ENCODE measurements around the gene STAG1. TPM values are rescaled to one million over a fixed set of nuclear protein-coding genes. Genes with fewer than 3 reads are reported as not detected.

The STAG1 gene
- total RNA-seq, 4 donors from 2014 or later = 39.3 to 53.3 (median 51.3) TPM

- Histone ChIP-seq H3K36me3 (no peaks in the 10 kb centered on the region), H3K4me3 (no peak overlapping the region), H3K9me3 (no peaks in the 10 kb centered on the region), H3K27ac (no peak overlapping the region), H3K4me1 (peaks cover 0 to 41% (median 0%) of the 10 kb centered on the region in 3 donors), H3K27me3 (no peaks in the 10 kb centered on the region)
- no peak for TF ChIP-seq POLR2A (IDR thresholded peaks at IDR 0.05)
- no peak for TF ChIP-seq EP300 (IDR thresholded peaks at IDR 0.05)
- TF ChIP-seq, protein P1, sequence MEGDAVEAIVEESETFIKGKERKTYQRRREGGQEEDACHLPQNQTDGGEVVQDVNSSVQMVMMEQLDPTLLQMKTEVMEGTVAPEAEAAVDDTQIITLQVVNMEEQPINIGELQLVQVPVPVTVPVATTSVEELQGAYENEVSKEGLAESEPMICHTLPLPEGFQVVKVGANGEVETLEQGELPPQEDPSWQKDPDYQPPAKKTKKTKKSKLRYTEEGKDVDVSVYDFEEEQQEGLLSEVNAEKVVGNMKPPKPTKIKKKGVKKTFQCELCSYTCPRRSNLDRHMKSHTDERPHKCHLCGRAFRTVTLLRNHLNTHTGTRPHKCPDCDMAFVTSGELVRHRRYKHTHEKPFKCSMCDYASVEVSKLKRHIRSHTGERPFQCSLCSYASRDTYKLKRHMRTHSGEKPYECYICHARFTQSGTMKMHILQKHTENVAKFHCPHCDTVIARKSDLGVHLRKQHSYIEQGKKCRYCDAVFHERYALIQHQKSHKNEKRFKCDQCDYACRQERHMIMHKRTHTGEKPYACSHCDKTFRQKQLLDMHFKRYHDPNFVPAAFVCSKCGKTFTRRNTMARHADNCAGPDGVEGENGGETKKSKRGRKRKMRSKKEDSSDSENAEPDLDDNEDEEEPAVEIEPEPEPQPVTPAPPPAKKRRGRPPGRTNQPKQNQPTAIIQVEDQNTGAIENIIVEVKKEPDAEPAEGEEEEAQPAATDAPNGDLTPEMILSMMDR (IDR thresholded peaks at IDR 0.05) = no peak
- TF ChIP-seq POLR2AphosphoS5 (IDR thresholded peaks at IDR 0.05) = no peak
- ATAC-seq = no peak
- 89% methylated on average over 1 of the region's 1 CpG; no CpG with 5 or more reads in 1 of the 2 donors for WGBS, 2 donors (ENCODE audit: low coverage in 1 of 2)
Observed at GRCh38 chr3:136639069-136639468, 113.1 kb downstream of the STAG1 start.

- TF ChIP-seq POLR2AphosphoS5 (IDR thresholded peaks at IDR 0.05) = no peak
- no peak for TF ChIP-seq EP300 (IDR thresholded peaks at IDR 0.05)
- TF ChIP-seq POLR2A (IDR thresholded peaks at IDR 0.05) = no peak
- TF ChIP-seq, protein P1 (IDR thresholded peaks at IDR 0.05) = no peak
- peaks cover 0 to 51% (median 0%) of the 10 kb centered on the region in 3 donors for H3K4me1 ChIP-seq
- H3K27me3 ChIP-seq = no peaks in the 10 kb centered on the region
- 25 to 36% methylated on average over 2 of the region's 2 CpGs for WGBS, 2 donors (ENCODE audit: low coverage in 1 of 2)
- ATAC-seq = no peak
- H3K36me3 ChIP-seq = no peaks in the 10 kb centered on the region
- H3K27ac ChIP-seq = no peak overlapping the region
- no peak overlapping the region for H3K4me3 ChIP-seq
- no peaks in the 10 kb centered on the region for H3K9me3 ChIP-seq
Observed at GRCh38 chr3:136637176-136637575, 115.0 kb downstream of the STAG1 start.

DNA sequence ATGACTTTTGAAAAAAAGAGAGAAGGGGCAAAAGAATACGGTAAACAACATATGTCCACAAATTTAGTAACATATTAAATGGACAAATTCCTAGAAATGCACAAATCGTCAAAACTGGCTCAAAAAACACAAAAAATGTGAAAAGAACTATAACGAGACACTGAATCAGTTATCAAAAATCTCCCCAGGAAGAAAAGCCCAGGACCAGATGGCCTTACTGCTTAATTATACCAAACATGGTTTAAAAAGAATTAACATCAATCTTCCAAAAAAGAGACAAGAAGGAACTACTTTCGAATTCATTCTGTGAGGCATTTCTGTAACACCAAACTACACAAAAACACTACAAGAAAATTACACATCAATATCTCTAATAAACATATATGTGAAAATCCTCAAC, 117.4 kb downstream of the STAG1 start:
- no peaks in the 10 kb centered on the region for H3K36me3 ChIP-seq
- TF ChIP-seq EP300 (IDR thresholded peaks at IDR 0.05) (no peak), POLR2A (IDR thresholded peaks at IDR 0.05) (no peak), POLR2AphosphoS5 (IDR thresholded peaks at IDR 0.05) (no peak)
- TF ChIP-seq, protein P1 (IDR thresholded peaks at IDR 0.05) = no peak
- H3K27me3 ChIP-seq = no peaks in the 10 kb centered on the region
- ATAC-seq = no peak
- 78 to 89% methylated on average over 3 to 4 of the region's 4 CpGs for WGBS, 2 donors (ENCODE audit: low coverage in 1 of 2)
- peaks cover 0 to 59% (median 0%) of the 10 kb centered on the region in 3 donors for H3K4me1 ChIP-seq
- H3K27ac ChIP-seq = no peak overlapping the region
- H3K9me3 ChIP-seq = no peaks in the 10 kb centered on the region
- H3K4me3 ChIP-seq = no peak overlapping the region

DNA sequence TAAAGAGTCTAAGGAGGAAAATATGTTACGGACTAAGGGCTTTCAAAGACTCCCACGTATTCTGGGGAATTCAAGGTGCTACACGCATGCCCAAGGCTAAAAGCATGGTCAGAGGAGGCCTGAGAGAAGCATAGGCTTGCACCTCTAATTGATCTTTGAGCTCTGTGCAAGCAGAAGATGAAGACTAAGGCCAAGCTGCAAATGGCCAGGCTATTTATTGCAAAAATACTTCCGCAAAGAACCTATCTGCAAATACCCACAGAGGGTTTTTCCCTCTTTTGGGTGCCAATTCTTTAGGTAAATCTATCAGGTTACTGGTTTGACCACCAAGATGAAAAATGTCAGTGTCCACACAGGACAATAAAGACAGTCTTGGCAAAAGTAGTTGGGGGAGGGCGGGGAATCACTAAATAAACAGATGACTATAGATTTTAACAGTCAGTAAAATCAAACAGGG, 119.5 kb downstream of the STAG1 start:
- H3K4me3 ChIP-seq = no peak overlapping the region
- no peak overlapping the region for H3K27ac ChIP-seq
- H3K36me3 ChIP-seq = peaks cover 0 to 5% of the 10 kb centered on the region in 2 donors
- peaks cover 0 to 48% (median 0%) of the 10 kb centered on the region in 3 donors for H3K4me1 ChIP-seq
- H3K9me3 ChIP-seq = no peaks in the 10 kb centered on the region
- 98 to 100% methylated on average over 4 to 5 of the region's 5 CpGs for WGBS, 2 donors (ENCODE audit: low coverage in 1 of 2)
- no peaks in the 10 kb centered on the region for H3K27me3 ChIP-seq
- TF ChIP-seq, protein P1 (IDR thresholded peaks at IDR 0.05) = no peak
- no peak for TF ChIP-seq POLR2A (IDR thresholded peaks at IDR 0.05)
- no peak for TF ChIP-seq POLR2AphosphoS5 (IDR thresholded peaks at IDR 0.05)
- TF ChIP-seq EP300 (IDR thresholded peaks at IDR 0.05) = no peak
- ATAC-seq = no peak

DNA sequence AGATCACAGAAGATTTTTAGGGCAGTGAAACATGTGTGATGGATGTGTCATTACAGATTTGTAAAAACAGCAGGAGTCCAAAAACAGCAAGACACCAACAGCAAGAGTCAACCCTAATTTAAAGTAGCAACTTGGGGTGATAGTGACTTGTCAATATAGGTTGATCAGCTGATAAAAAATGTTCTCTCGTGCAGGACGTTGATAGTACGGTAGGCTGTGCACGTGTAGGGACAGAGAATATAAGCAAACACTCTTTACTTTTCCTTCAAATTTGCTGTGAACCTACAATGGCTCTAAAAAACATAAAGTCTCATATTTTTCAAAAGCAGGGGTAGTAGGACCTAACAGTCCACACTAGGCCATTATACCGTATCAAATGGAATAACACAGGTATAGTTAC, 120.8 kb downstream of the STAG1 start:
- H3K4me1 ChIP-seq = peaks cover 0 to 37% (median 0%) of the 10 kb centered on the region in 3 donors
- TF ChIP-seq, protein P1 (IDR thresholded peaks at IDR 0.05) = no peak
- TF ChIP-seq EP300 (IDR thresholded peaks at IDR 0.05) (no peak), POLR2AphosphoS5 (IDR thresholded peaks at IDR 0.05) (no peak), POLR2A (IDR thresholded peaks at IDR 0.05) (no peak)
- ATAC-seq = no peak
- peaks cover 0 to 7% of the 10 kb centered on the region in 2 donors for H3K36me3 ChIP-seq
- H3K27me3 ChIP-seq = no peaks in the 10 kb centered on the region
- no peaks in the 10 kb centered on the region for H3K9me3 ChIP-seq
- no peak overlapping the region for H3K27ac ChIP-seq
- 67 to 70% methylated on average over 4 to 5 of the region's 5 CpGs for WGBS, 2 donors (ENCODE audit: low coverage in 1 of 2)
- H3K4me3 ChIP-seq = no peak overlapping the region
